ENCODE results near the gene POLR2F.
A peak's percentile ranks its signal among the peaks of the same experiment; 100 is the strongest.
"Not testable (repeated sequence)": the region's sequence is repeated elsewhere in the genome, so short reads cannot be mapped to it uniquely, and the experiment has no call there.

POLR2F gene

DNA sequence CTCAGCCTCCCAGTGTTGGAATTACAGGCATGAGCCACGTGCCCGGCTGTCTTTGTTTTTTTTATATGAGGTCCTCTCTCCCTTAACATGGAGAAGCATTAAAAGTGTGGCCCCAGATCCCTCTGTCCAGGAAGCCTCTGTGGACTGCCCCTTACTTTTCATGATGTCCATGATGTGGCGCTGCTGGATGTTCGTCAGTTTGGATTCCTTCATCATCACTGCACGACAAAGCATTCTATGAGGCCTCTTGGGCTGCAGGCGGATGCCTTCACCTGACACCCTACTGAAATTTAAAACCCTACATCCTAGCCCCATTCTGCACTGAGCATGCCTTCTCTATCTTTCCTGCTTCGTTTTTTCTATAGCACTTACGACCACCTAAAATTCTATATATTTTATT is 2.2 kb upstream of the POLR2F start:
- DNase-seq = no peak

DNA sequence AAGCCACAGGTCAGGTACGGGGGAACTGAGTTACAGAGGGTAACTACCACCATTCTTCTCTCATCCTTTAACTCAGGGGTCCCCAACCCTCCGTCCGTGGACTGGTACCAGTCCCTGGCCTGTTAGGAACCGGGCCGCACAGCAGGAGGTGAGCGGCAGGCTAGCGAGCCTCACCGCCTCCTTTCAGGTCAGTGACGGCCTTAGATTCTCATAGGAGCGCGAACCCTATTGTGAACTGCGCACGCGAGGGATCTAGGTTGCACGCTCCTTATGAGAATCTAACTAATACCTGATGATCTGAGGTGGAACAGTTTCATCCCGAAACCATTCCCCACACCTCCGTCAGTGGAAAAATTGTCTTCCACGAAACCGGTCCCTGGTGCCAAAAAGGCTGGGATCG is 870 bp upstream of the POLR2F start:
- not testable (repeated sequence) for DNase-seq

DNA sequence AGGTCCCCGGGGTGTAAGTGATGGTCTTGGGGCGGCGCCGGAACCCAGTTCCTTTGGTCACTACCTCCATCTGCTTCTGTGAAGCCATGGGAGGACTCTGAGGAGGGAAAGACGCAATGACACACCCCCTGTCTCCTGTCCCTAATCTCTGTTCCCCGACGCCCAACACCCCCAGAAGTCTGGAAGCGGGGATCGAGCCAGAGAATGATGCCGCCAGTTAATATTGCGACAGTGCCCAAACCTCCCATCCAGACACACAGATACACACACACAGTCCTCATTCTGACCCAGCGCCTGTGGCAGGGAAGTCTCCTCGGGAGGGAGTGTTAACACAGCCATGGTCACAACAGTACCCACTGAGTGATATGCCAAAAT is 450 bp upstream of the POLR2F start:
- peak in 4 of 58 donors; percentile 64 to 78 (median 68) for DNase-seq

DNA sequence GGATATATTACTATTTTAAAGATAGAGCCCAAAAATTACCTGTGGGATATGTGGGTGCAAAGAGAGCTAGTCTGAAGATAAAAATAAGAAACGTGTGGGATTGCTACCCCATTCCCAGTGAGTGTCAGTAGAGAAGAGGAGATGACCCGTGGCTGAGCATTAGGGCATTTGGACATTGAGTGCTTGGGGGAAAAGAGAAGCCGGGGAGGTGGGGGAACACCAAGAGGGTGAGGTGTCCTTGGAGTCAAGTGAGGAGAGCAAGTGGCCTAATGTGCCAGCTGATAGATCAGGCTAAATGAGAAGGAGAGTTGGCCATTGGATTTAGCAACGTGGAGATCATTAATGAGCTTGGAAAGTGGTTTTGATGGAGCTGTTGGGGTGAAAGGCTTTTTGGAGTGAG is 1.2 kb downstream of the POLR2F start:
- no peak for DNase-seq

DNA sequence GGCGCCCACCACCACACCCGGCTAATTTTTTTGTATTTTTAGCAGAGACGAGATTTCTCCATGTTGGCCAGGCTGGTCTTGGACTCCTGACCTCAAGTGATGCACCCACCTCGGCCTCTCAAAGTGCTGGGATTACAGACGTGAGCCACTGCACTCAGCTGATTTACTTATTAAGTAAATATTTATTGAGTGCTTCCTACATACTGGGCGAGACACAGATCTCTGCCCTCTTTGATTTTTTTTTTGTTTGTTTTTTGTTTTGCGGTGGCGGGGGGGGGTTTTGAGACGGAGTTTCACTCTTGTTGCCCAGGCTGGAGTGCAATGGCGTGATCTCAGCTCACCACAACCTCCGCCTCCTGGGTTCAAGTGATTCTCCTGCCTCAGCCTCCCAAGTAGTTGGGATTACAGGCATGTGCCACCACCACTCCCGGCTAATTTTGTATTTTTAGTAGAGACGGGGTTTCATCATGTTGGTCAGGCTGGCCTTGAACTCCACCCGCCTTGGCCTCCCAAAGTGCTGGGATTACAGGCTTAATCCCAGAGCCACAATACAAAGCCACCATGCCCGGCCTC is 2.4 kb downstream of the POLR2F start:
- not testable (repeated sequence) for DNase-seq

DNA sequence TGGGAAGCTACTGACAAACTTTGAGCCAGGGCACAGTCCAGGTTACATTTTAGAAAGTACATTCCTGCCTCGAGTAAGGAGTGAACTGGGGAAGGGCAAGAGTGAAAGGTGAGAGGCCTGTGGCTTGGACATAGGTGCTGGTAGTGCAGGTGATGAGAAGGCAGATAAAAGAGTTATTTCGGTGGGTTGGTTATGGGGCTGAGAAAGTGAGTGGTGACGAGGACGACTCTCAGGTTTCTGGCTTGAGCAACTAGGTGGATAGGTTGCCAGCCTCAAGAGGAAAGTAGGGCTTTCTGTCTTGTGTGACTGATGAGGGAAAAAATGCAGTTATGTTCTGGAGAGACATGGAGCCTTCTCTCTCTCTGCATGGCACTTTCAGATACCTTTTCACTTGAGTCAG is 3.7 kb downstream of the POLR2F start:
- no peak for DNase-seq

DNA sequence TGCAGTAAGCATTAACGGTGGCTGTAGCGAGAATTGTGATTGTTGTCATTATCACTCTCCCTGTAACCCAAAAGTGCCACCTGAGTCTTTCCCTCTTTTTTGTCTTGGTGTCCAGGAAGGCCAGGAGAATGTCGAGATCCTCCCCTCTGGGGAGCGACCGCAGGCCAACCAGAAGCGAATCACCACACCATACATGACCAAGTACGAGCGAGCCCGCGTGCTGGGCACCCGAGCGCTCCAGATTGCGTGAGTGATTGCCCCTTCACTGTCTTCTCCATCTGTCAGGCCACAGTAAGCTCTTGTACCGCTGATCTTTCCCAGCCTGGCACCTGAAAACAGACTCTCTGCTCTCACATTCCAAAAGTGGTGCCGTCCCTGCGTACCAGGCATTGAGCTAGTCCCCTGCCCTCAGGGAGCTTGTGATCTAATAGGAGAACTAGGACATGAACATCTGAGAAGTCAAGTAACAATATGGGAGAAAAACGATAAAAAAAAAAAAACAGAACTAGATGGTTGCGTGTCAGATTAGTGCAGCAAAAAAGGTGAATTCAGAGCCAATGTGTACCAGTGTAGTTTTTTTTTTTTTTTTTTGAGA is 5.8 kb downstream of the POLR2F start:
- no peak for DNase-seq

DNA sequence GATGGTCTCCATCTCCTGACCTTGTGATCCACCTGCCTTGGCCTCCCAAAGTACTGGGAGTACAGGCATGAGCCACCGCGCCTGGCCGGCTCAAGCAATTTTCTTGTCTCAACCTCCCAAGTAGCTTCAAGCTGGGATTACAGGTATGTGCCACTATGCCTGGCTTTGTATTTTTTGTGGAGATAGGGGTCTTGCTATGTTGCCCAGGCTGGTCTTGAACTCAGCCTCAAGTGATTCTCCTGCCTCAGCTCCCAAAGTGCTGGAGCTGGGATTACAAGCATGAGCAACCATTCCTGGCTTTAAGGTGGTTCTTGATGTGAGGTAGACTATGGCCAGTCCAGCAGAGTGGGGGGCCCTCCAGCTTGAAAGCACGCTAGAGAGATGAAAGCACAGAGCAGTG is 7.6 kb downstream of the POLR2F start:
- DNase-seq = no peak

DNA sequence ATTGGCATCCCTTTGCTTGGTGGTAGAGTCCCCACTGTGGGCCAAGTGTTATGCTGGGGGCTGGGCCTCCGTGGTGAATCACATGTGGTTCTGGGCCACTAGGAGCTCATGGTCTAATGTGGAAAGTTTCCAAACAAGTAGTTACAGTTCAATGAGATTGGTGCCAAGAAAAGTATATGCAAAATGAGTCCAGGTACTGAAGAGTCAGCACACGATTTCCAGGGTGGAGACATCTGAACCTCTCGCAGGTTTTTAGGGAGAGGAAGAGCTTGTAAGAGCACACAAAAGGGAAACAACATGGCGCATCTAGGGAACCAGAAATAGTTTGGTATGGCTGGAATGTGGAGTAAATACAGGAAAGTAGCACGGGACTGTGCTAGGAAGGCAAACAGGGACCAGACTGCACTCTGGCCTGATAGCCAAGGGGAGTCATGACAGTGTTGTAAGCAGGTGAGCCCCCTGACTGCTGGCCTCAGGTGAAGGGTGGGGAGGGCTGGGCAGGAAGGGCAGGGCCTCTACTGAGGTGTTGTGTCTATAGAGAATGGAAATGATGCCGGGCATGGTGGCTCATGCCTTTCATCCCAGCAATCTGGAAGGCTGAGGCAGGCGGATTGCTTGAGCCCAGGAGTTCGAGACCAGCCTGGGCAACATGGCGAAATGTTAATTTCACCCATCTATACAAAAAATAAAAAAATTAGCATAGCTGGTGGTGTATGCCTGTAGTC is 12.6 kb downstream of the POLR2F start:
- DNase-seq = no peak

DNA sequence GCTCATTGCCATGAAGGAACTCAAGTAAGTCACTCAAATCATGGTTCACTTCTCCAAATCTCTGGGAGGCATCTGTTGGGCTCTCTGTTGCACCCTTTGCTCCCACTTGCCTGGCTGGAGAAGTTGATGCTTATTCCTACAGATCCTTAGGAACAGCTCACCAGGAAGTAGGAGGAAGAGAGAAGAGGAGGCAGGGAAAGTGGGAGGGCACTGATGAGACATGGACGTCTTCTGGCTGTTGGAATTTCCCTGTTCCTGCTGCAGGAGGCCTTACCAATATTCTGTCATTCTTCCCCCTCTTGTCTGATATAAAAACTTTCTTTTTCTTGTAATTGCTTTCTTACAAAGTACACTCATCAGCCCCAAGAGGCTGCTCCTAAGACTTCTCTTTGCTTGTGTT is 13.6 kb downstream of the POLR2F start:
- DNase-seq = no peak

DNA sequence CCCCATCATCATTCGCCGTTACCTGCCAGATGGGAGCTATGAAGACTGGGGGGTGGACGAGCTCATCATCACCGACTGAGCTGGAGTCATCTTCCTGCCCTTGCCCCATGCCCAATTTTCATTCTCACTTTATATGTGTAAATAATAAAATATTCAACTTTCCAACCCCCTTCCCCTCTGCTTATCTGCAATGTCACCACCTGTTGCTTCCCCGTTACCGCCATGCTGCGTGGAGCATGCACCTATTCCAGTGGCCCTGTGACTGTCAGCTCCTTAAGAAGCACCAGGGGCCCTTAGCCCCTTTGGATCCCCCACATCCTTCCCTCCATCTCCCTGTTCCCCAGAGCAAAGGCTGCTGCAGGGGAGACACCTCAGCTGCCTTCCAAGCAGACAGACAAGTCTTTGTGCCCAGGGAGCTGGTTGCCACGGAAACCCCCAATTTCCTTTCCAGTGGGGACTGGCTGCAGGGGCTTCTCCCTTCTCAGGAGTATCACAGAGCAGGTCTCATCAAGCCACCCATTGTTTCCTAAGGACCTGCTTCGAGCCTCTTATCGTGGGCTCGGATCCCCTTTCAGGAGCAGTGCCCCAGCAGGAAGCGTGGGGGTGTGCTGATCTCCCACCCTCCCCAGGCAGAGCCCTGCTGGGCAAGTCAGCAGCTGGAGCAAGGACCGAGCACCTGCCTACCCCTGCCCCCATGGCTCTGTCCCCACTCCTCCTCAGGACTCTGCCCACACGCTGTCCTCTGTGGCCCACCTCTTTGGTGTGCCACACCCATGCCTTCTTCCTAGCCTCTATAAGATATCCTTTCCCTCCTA is 14.3 kb downstream of the POLR2F start:
- peak in 5 of 58 donors; percentile 23 to 53 (median 38) for DNase-seq

DNA sequence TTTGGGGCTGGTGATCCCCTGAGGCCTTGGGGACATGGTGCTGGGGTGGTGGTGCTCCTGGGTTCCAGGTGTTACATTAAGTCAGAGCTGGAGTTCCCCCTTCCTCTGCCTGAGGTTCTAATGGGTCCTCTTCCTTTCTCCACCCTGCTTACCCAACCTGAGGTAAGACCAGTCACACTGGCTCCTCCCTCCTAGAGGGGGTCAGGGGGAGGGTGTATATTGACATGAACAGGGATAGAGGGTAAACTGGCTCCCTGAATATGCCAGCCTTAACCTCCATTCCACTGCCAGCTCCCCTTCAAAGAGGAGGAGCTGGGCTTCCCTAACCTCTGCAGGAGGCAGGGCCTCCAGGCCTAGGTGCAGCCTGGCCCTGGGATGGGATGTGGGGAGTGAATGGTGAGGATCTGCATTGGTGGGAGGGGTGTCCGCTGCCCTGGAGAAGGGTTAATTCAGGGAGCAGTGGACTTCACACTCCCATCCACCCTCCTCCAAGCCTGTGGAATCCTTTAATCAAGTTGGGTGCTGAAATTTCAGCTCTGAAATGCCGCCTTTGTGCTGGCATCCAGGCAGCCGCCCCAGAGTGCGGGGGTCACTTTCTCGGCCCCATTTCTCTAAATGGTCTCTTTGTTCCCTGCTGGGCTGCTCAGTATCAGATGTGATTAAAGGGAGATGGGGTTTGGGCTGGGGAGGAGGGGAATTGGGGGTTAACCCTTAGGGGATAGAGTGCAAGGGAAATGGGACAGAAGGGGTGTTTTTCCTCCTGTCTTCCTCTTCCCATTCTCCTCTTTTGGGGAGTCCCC is 15.2 kb downstream of the POLR2F start:
- peak in 44 of 58 donors; percentile 15 to 83 (median 61) for DNase-seq

DNA sequence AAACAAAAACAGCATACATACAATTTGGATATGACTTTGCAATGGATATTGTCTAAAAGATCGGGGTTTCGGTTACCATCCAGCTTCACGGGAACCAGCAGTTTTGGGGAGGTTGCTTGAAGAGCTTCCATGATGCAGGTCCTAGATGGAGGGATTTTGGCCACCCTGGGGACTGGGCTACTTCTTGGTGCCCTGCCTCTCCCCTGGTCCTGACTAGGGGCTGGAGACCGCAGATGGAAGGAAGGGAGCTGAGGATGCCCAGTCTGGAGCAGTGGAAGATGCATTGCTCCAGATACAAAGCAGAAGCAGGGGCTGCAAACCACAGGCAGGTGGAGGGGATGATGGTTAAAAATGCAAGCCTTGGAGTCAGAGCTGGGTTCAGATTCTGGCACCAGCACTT is 17.4 kb downstream of the POLR2F start:
- no peak for DNase-seq

DNA sequence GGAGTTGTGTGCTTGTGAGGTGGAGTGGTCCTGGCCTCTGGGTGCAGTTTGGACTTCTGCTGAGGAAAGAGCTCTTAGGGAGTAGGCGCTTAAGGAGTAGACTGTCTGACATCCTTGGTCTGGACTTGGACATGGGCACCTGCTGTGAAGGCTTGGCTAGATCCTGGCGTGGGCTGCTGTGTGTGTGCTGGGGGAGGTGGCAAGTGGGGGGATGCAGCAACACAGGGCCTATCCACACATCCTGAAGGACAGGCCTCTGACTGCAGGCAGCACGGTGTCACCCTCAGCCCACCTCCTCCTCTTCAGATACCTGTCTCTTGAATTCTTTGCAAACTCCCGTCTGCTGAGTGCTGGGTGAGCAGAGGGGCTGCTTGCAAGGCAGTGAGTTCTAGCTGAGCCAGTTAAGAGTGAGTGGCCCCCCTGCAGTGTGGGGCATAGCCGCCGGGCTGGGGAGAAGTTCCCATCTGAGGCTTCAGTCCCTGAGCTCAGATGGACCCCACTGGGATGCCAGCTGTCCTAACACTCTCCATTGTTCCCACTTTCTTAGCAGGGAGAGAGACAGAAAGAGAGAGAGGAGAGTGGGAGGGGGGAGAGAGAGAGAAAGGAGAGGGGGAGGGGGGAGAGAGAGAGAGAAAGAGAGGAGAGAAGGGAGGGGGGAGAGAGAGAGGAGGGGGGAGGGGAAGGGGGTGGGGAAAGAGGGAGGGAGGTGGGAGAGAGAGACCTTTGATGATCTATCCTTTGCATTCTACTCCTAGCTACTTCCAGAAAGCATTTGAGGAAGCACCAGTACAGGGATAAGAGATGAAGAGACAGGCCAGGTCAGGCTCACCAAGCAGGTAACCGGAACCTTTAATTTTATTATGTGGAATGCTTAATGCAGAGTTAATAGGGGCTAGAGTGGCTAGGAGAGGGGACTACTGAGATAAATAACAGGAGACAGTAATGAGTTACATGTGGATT is 18.3 kb downstream of the POLR2F start:
- DNase-seq = peak in 1 of 58 donors; percentile 26

DNA sequence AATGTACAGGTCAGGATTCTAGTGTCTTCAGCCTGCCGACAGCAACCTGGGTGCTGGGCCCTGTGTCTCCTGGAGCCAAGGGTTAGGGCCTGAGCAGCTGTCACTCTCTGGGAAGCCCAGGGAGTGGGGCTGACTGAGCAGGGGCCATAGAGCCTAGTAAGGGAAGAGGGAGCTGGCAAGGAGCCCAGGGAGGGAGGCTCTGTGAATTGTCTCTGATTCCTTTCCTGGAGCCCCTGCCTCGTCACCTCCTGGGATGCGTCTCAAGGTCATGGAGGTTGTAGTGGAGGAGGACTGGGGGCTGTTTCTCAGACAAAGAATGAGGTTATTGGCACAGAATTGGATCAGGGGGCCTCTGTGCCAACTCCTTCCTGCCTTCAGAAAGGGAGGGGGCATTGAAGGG is 19.0 kb downstream of the POLR2F start:
- DNase-seq = peak in 3 of 58 donors; percentile 38 to 68 (median 41)

DNA sequence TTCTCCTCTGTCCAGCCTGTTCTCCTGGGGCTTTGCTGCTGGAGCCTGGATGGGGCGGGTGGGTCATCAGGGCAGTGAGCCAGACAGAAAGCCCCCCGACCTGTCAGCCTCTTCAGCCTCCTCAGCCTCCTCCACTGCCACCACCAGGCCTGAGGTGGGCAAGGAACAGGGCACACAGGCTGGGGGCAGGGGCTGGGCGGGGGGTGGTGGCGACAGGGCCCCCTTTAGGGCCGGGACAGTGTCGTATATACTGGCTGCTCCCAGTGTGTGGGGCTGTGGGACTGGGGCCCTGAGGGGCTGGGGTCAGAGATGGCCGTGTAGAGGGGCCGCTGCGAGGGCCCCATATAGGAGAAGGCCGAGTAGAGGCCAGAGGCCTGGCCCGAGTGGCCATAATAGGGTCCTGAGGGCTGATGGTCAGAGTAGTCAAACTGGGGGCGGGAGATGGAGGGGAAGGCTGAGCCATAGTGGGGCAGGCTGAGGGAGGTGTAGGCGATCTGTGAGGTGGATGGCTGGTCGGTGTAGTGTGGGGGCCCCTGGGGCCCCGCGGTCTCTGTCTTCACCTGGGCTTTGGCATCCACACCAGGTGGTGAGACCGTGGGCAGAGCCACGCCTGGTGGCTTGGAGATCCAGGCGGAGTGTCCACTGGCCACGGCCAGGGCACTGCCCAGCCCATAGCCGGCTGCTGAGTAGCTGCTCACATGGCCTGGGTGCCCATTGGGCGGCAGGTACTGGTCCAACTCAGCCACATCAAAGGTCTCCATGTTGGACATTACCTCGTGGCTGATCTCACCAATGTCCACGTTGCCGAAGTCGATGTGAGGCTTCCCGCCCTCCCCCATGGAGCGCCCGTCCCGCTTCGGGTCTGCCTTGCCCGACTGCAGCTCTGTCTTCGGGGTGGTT is 20.0 kb downstream of the POLR2F start:
- DNase-seq = no peak

DNA sequence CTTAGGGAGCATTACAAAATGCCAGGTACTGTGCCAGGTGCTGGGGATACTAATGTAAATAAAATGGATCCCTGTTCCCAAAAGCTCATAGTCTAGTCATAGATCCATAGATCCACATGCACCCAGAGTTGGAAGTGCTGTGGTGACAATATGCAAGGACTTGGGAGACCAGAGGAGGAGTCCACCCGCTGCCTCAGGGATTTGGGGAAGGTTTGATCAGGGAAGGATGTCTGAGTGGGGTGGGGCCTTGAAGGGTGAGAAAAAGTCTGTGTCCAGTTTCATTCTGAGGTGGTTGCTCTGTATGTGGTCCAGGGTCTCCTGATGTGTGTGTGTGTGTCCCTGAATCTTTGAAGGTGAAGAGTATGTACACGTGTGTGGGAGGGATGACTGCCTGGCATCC is 21.7 kb downstream of the POLR2F start:
- no peak for DNase-seq

DNA sequence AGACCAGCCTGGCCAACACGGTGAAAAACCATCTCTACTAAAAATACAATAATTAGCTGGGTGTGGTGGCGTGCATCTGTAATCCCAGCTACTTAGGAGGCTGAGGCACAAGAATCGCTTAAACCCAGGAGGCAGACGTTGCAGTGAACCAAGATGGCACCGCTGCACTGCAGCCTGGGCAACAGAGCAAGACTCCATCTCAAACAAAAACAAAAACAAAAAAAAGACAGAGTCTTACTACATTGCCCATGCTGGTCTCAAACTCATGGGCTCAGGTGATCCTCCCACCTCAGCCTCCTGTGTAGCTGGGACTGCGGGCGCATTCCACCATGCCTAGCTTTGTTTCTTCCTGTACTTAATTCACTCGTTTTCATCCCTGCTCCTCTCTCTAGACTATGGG is 22.5 kb downstream of the POLR2F start:
- not testable (repeated sequence) for DNase-seq

DNA sequence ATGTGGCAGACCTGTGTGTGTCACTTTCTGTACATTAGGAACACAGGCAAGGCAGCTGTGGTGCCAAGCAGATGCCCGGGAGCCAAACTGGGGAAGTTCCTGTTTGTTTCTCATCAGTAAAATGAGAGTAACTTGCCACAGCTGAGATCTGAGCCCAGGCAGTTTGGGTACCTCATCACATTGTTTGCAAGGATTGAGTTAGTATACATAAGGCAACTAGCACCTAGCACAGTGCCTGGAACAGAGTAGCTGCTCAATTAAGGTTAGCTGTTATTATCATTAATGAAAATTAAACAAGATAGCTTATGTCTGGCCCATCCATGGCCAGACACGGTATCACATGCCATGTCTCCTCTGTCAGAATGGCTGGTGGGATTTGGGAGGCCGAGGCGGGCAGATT is 23.0 kb downstream of the POLR2F start:
- DNase-seq = no peak
